HCT116 (cell line): ENCODE measurements around the gene PML. TPM values are rescaled to one million over a fixed set of nuclear protein-coding genes. Genes with fewer than 3 reads are reported as not detected.

Experiments used
- ATAC-seq: fragments of 200-7000 bp; cut with Tn5 transposase; 2 replicates; pipeline ENCODE4 v1.9.1; 2020; ENCODE audit warnings: mild to moderate bottlenecking, moderate library complexity
- BruUV-seq: library from RNA; stranded (reverse); fragments of 400-500 nt; replicated peaks from 2 replicates; lab custom pipeline; 2021; lab: Mats Ljungman, UMichigan
- CTCF ChIA-PET: fragments of 300-600 bp; sonication (Branson Sonifier 250); formaldehyde crosslinking; loops from one replicate; lab custom pipeline; 2021; ENCODE audit warnings: antibody characterized with exemption; lab: Charles Lee
- POLR2A ChIA-PET: fragments of 300-600, 350-600 bp; sonication (Branson Sonifier 250); formaldehyde crosslinking; loops from one replicate; lab custom pipeline; 2021; ENCODE audit warnings: antibody characterized with exemption; lab: Charles Lee
- RAD21 ChIA-PET, 2 experiments: fragments of 300-600 bp; sonication (Branson Sonifier 250); formaldehyde crosslinking; loops; one replicate each; lab custom pipeline; 2023; ENCODE audit warnings: low total read pairs in 2 of 2; ENCODE audit not compliant: uncharacterized antibody in 2 of 2, unreplicated experiment in 2 of 2, low non-redundant PET in 1 of 2; lab: Charles Lee
- DNase-seq: peaks from one replicate; pipeline ENCODE4 v3.0.0-alpha.2; 2010; ENCODE audit warnings: low read depth, low spot score
- H2AFZ ChIP-seq: fragments of 200-600 bp; shearing (Covaris generic), sonication (generic); 2 replicates; pipeline ENCODE4 v1.6.1; 2017; ENCODE audit warnings: low read depth, mixed run types, mixed read lengths, antibody characterized with exemption, low read length; ENCODE audit not compliant: poor library complexity, severe bottlenecking
- H3K27ac ChIP-seq: 2 replicates; pipeline ENCODE4 v1.5.1; 2012; ENCODE audit warnings: low read depth, low read length
- H3K27me3 ChIP-seq: fragments of 200-600 bp; sonication (generic); 2 replicates; pipeline ENCODE4 v1.6.1; 2016; ENCODE audit warnings: mixed run types, low read length, mixed read lengths; ENCODE audit not compliant: insufficient read depth
- H3K36me3 ChIP-seq, 2 experiments: fragments of 200-500 bp in 1 of 2; fragments of 200-600 bp in 1 of 2; sonication (Bioruptor generic) in 1 of 2; sonication (generic) in 1 of 2; 2 replicates each; pipeline versions ENCODE4 v1.5.1 to v1.6.1; 2014 to 2016; ENCODE audit warnings: low read length in 2 of 2, inconsistent platforms in 1 of 2, mixed read lengths in 1 of 2, mixed run types in 1 of 2; ENCODE audit not compliant: insufficient read depth in 2 of 2, control insufficient read depth in 1 of 2
- H3K4me1 ChIP-seq, 2 experiments: fragments of 200-600 bp in 1 of 2; sonication (generic) in 1 of 2; 2 replicates each; pipeline versions ENCODE4 v1.5.1 to v1.6.1; 2012 to 2017; ENCODE audit warnings: low read length in 2 of 2, inconsistent platforms in 1 of 2, mild to moderate bottlenecking in 1 of 2, mixed read lengths in 1 of 2, mixed run types in 1 of 2, moderate library complexity in 1 of 2; ENCODE audit not compliant: insufficient read depth in 2 of 2, control insufficient read depth in 1 of 2
- H3K4me2 ChIP-seq: fragments of 200-600 bp; sonication (generic); 2 replicates; pipeline ENCODE4 v1.6.1; 2017; ENCODE audit warnings: mixed run types, low read length, mixed read lengths
- H3K4me3 ChIP-seq, 2 experiments: fragments of 200-600 bp in 1 of 2; sonication (generic) in 1 of 2; replicated peaks in 1 of 2; 2 replicates each; pipeline ENCODE4 v1.5.1; 2011 to 2016; ENCODE audit warnings: low read length in 2 of 2, control low read depth in 1 of 2, low read depth in 1 of 2, mild to moderate bottlenecking in 1 of 2, mixed read lengths in 1 of 2, mixed run types in 1 of 2
- H3K79me2 ChIP-seq: fragments of 200-600 bp; sonication (generic); 2 replicates; pipeline ENCODE4 v1.6.1; 2017; ENCODE audit warnings: mild to moderate bottlenecking, mixed run types, low read length, moderate library complexity, mixed read lengths; ENCODE audit not compliant: insufficient read depth
- H3K9ac ChIP-seq: fragments of 200-600 bp; sonication (generic); 2 replicates; pipeline ENCODE4 v1.6.1; 2016; ENCODE audit warnings: low read length, mixed read lengths
- H3K9me2 ChIP-seq: fragments of 200-600 bp; sonication (generic), shearing (Covaris generic); 2 replicates; pipeline ENCODE4 v1.6.1; 2017; ENCODE audit warnings: mixed run types, mild to moderate bottlenecking, moderate library complexity; ENCODE audit not compliant: insufficient read depth
- H3K9me3 ChIP-seq, 2 experiments: fragments of 200-500 bp in 1 of 2; fragments of 200-600 bp in 1 of 2; sonication (Bioruptor generic) in 1 of 2; sonication (generic) in 1 of 2; 2 replicates each; pipeline ENCODE4 v1.6.1; 2014 to 2017; ENCODE audit warnings: low read length in 2 of 2, mixed read lengths in 2 of 2, inconsistent platforms in 1 of 2, low read depth in 1 of 2, mild to moderate bottlenecking in 1 of 2, mixed run types in 1 of 2, moderate library complexity in 1 of 2; ENCODE audit not compliant: control insufficient read depth in 1 of 2, insufficient read depth in 1 of 2
- H4K20me1 ChIP-seq: fragments of 200-600 bp; sonication (generic), shearing (Covaris generic); 2 replicates; pipeline ENCODE4 v1.6.1; 2017; ENCODE audit warnings: mixed run types, mild to moderate bottlenecking, moderate library complexity; ENCODE audit not compliant: insufficient read depth
- CBX3 ChIP-seq: IDR thresholded peaks from 2 replicates; pipeline ENCODE4 v1.6.1; 2012; ENCODE audit warnings: low read depth
- EZH2 ChIP-seq: fragments of 200-600 bp; sonication (generic); IDR thresholded peaks from 2 replicates; pipeline ENCODE4 v1.6.1; 2017; ENCODE audit warnings: antibody characterized with exemption, mixed run types
- POLR2A ChIP-seq: IDR thresholded peaks from 2 replicates; pipeline ENCODE4 v1.7.0; 2011; ENCODE audit warnings: borderline replicate concordance; ENCODE audit not compliant: insufficient read depth, insufficient read length; ENCODE audit errors: extremely low read depth
- POLR2AphosphoS5 ChIP-seq: IDR thresholded peaks from 2 replicates; pipeline ENCODE4 v1.6.1; 2011; ENCODE audit warnings: mild to moderate bottlenecking, low read depth, low read length, moderate library complexity
- SRF ChIP-seq: IDR thresholded peaks from 2 replicates; pipeline ENCODE4 v1.6.1; 2012; ENCODE audit warnings: low read depth
- TCF7L2 ChIP-seq: IDR thresholded peaks from 2 replicates; pipeline ENCODE4 v1.7.0; 2011; ENCODE audit warnings: borderline replicate concordance, inconsistent platforms; ENCODE audit not compliant: insufficient read depth, insufficient read length; ENCODE audit errors: extremely low read depth
- ZFX ChIP-seq: fragments of 450-650 bp; IDR thresholded peaks from 2 replicates; pipeline ENCODE4 v1.6.1; 2017
- intact Hi-C: fragments of 100-400 bp; cut with micrococcal nuclease; formaldehyde crosslinking; loops from 2 replicates; pipeline ENCODE4 v1.10.0; 2022
- total RNA-seq: library from RNA; stranded (reverse); gene quantifications from one replicate; pipeline ENCODE4 v1.2.1, GENCODE V29; 2021; ENCODE audit not compliant: unreplicated experiment
- TF ChIP-seq, protein P1 (sequence below): IDR thresholded peaks from 2 replicates; pipeline ENCODE4 v1.6.1; 2012

Gene PML
- total RNA-seq, 1 experiment from 2014 or later: 28.1 TPM

DNA sequence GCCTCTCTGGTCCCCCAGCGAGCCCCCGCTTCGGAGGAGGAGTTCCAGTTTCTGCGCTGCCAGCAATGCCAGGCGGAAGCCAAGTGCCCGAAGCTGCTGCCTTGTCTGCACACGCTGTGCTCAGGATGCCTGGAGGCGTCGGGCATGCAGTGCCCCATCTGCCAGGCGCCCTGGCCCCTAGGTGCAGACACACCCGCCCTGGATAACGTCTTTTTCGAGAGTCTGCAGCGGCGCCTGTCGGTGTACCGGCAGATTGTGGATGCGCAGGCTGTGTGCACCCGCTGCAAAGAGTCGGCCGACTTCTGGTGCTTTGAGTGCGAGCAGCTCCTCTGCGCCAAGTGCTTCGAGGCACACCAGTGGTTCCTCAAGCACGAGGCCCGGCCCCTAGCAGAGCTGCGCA, 3.5 kb downstream of the PML start:
- Histone ChIP-seq H3K9ac (no peak overlapping the region), H3K36me3 (0 out of 4 replicates have a peak, but pooled peaks cover 5 to 11% of the 10 kb centered on the region in 2 experiments), H3K9me3 (no peaks in the 10 kb centered on the region), H3K27ac (no peak overlapping the region), H3K9me2 (no peaks in the 10 kb centered on the region), H2AFZ (no peak overlapping the region), H3K4me2 (no peak overlapping the region), H3K79me2 (peaks cover 6% of the 10 kb centered on the region), H3K27me3 (no peaks in the 10 kb centered on the region), H4K20me1 (no peaks in the 10 kb centered on the region), H3K4me3 (no peak overlapping the region), H3K4me1 (peaks cover 2 to 16% of the 10 kb centered on the region in 2 experiments; a peak in 3 of 4 replicates)
- intact Hi-C loops: no loop called here
- POLR2A ChIA-PET: no interaction called here
- TF ChIP-seq ZFX (no peak), SRF (no peak), EZH2 (no peak)
- ATAC-seq: no peak
- CTCF ChIA-PET: interaction anchor here (0.6 kb wide), 1 partner anchor 376 kb away, joined by 3 read pairs; no protein-coding TSS in a partner anchor
- DNase-seq: no peak
- BruUV-seq: no TSS peak
- RAD21 ChIA-PET: no interaction called here

DNA sequence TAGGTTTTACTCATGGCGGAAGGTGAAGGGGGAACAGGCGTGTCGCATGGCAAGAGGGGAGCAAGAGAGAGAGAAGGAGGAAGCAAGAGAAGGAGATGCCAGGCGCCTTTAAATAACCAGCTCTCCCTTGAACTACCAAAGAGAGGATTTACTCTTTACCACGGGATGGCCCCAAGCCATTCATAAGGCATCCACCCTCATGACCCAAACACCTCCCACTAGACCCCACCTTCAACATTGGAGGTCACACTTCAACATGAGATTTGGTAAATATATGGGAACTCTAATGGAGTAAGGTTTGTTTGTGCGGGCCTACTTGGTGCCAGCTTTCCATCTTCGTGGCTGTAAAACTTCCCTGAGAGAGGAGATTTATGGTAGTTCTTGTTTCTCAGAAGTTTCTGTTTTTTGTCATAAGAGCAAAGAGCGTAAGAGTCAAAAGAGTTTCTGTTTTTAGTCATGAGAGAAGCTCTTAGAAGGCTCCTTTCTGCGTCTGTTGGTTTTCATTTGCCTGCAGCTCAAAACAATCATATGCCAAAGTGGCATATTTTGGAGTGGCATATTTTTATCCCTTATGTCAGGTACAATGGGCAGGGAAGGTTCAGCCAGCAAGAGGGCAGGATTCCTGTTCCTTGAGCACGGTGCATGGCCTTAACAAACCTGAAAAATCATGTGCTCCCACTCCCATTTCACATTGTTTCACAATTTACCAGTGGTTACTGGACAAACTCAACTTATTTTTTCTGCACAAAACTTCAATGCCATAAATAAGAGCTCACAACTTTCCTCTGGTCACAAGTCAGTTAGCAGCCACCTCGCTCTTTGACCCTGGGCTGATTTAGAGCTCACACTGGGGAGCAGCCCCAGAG, 12.5 kb downstream of the PML start:
- POLR2A ChIA-PET: no interaction called here
- H4K20me1 ChIP-seq: no peaks in the 10 kb centered on the region
- intact Hi-C loops: no loop called here
- H3K36me3 ChIP-seq: peaks cover 2 to 9% of the 10 kb centered on the region in 2 experiments; a peak in 2 of 4 replicates
- RAD21 ChIA-PET: no interaction called here
- CTCF ChIA-PET: interaction anchor here (1.2 kb wide), 1 partner anchor 13 kb away, joined by 5 read pairs; the partner anchor contains the start of gene PML
- no TSS peak for BruUV-seq
- no peaks in the 10 kb centered on the region for H3K27me3 ChIP-seq
- H3K4me3 ChIP-seq: no peak overlapping the region
- no peaks in the 10 kb centered on the region for H3K9me2 ChIP-seq
- H3K27ac ChIP-seq: no peak overlapping the region
- H3K9ac ChIP-seq: no peak overlapping the region
- H3K9me3 ChIP-seq: no peaks in the 10 kb centered on the region
- ATAC-seq: no peak
- no peak for DNase-seq
- H2AFZ ChIP-seq: no peak overlapping the region
- H3K4me2 ChIP-seq: no peak overlapping the region
- H3K4me1 ChIP-seq: no peaks in the 10 kb centered on the region; a peak in 1 of 4 replicates
- no peak for TF ChIP-seq CBX3
- TF ChIP-seq TCF7L2: no peak
- TF ChIP-seq POLR2AphosphoS5: no peak
- TF ChIP-seq POLR2A: no peak
- TF ChIP-seq, protein P1, sequence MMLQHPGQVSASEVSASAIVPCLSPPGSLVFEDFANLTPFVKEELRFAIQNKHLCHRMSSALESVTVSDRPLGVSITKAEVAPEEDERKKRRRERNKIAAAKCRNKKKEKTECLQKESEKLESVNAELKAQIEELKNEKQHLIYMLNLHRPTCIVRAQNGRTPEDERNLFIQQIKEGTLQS: no peak
- no peak for TF ChIP-seq ZFX
- no peak for TF ChIP-seq SRF
- 0 out of 2 replicates have a peak, but pooled peaks cover 5% of the 10 kb centered on the region for H3K79me2 ChIP-seq
